ENCODE measurements around the gene FGFR3. TPM values are rescaled to one million over a fixed set of nuclear protein-coding genes. Genes with fewer than 3 reads are reported as not detected.

The FGFR3 gene
- total and polyA plus RNA-seq, 10 donors, result 1.0 to 7.5 (median 3.5) TPM

DNA sequence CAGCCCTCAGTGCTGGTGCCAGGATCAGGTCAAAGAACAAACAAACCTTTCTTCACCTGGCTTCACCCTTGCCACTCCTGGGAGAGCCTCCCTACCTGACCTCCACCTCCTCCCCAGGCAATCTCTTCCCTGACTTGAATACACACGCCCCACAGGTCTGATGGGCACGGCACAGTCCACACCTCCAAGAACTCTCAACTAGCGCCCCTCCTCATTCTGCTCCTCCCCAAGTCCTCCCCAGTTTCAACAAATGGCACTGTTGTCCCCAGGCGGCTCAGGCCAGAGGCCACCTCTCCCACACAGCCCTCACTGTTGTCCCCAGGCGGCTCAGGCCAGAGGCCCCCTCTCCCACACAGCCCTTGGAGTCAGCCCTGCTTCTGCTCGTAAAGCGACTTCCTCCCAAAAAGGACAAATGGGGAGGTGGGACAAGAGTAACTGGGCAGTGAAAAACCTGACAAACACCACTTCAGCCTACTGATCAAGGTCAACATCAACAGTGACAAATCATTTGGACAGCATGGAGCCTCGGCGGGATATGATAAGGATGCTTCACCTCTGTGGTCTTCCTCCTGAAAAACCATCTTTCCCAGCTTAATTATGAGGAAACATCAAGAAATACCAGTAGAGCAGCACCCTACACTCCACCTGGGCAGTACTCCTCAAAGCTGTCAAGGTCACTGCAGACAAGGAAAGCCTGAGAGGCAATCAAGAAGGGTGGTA is 60.0 kb downstream of the FGFR3 start:
- no peak overlapping the region for H3K27ac ChIP-seq
- TF ChIP-seq POLR2AphosphoS5 (IDR thresholded peaks at IDR 0.05), result no peak
- TF ChIP-seq CTCF (IDR thresholded peaks at IDR 0.05 in 8 of 11, conservative IDR thresholded peaks at IDR 0.05 in 3 of 11), result no peak
- TF ChIP-seq POLR2A (IDR thresholded peaks at IDR 0.05), result no peak
- 84 to 92% (median 85%) methylated on average over 9 of the region's 9 CpGs for WGBS, 5 donors
- H3K27me3 ChIP-seq (replicated peaks in 1 of 7), result no peaks in the 10 kb centered on the region
- no peak overlapping the region for H3K4me3 ChIP-seq
- no peak for DNase-seq
- H3K36me3 ChIP-seq, result peaks cover 0 to 14% (median 0%) of the 10 kb centered on the region in 6 donors
- intact Hi-C loops (cut with DNase I; ENCODE audit: low total_unique reads), result no loop called here
- H3K9me3 ChIP-seq, result no peaks in the 10 kb centered on the region
- peaks cover 15 to 64% (median 43%) of the 10 kb centered on the region in 6 donors for H3K4me1 ChIP-seq

- Histone ChIP-seq H3K36me3 (peaks cover 0 to 4% (median 0%) of the 10 kb centered on the region in 6 donors), H3K9me3 (no peaks in the 10 kb centered on the region), H3K27me3 (replicated peaks in 1 of 7) (no peaks in the 10 kb centered on the region), H3K4me3 (peak overlapping the region; percentile 73 to 98 (median 90)), H3K4me1 (peaks cover 15 to 73% (median 45%) of the 10 kb centered on the region in 6 donors), H3K27ac (peak overlapping the region in 5 of 8 donors; percentile 78 to 87 (median 86))
- intact Hi-C loops (cut with DNase I; ENCODE audit: low total_unique reads), result no loop called here
- DNase-seq, result no peak
- TF ChIP-seq CTCF (IDR thresholded peaks at IDR 0.05 in 8 of 11, conservative IDR thresholded peaks at IDR 0.05 in 3 of 11) (no peak), POLR2A (IDR thresholded peaks at IDR 0.05) (no peak), POLR2AphosphoS5 (IDR thresholded peaks at IDR 0.05) (no peak)
- 57 to 75% (median 63%) methylated on average over 1 of the region's 1 CpG for WGBS, 5 donors
These were observed 61.7 kb downstream of the FGFR3 start for GRCh38 chr4:1854752-1855151.

- Histone ChIP-seq H3K4me1 (peaks cover 15 to 73% (median 45%) of the 10 kb centered on the region in 6 donors), H3K27ac (peak overlapping the region; percentile 75 to 90 (median 84)), H3K4me3 (peak overlapping the region; percentile 73 to 98 (median 90)), H3K27me3 (replicated peaks in 1 of 7) (no peaks in the 10 kb centered on the region), H3K36me3 (peaks cover 0 to 4% (median 0%) of the 10 kb centered on the region in 6 donors), H3K9me3 (no peaks in the 10 kb centered on the region)
- no peak for DNase-seq
- intact Hi-C loops (cut with DNase I; ENCODE audit: low total_unique reads), result no loop called here
- TF ChIP-seq POLR2AphosphoS5 (IDR thresholded peaks at IDR 0.05), result no peak
- no peak for TF ChIP-seq POLR2A (IDR thresholded peaks at IDR 0.05)
- TF ChIP-seq CTCF (IDR thresholded peaks at IDR 0.05 in 8 of 11, conservative IDR thresholded peaks at IDR 0.05 in 3 of 11), result no peak
- 0 to 3% (median 1%) methylated on average over 24 to 92 of the region's 92 CpGs for WGBS, 5 donors
These were observed 62.4 kb downstream of the FGFR3 start for GRCh38 chr4:1855333-1856070.
